ENCODE results near the gene PLEKHM3. TPM values are rescaled to one million over a fixed set of nuclear protein-coding genes. Genes with fewer than 3 reads are reported as not detected.
"Not testable (repeated sequence)": the region's sequence is repeated elsewhere in the genome, so short reads cannot be mapped to it uniquely, and the experiment has no call there.

PLEKHM3 gene
- total and polyA plus RNA-seq, 2 of the 4 experiments (the other 2 are of a cell fraction), result 2.4 to 11.3 TPM

GRCh38 chr2:208018124-208018712 is 7.1 kb downstream of the PLEKHM3 start:
- H3K9me3 ChIP-seq (ENCODE audit: control insufficient read depth, insufficient read depth, low read length); H2BK15ac ChIP-seq (ENCODE audit: low read depth, low read length); H2AK5ac ChIP-seq (ENCODE audit: low read depth, low read length); H4K20me1 ChIP-seq (ENCODE audit: insufficient read depth, low read length); H3K79me1 ChIP-seq (ENCODE audit: low read depth in 1 of 2, low read length in 2 of 2); H4K91ac ChIP-seq (ENCODE audit: insufficient read depth, low read depth, low read length); H2BK120ac ChIP-seq (ENCODE audit: low read depth, low read length); H3K4me2 ChIP-seq (ENCODE audit: low read depth, low read length); intact Hi-C loops (cut with micrococcal nuclease); H3K36me3 ChIP-seq (ENCODE audit: control insufficient read depth, insufficient read depth, low read length); H3K9ac ChIP-seq (ENCODE audit: low read depth, low read length); dilution Hi-C loops (cut with HindIII; ENCODE audit: low sequenced_read_pairs, unreplicated experiment); DNase-seq; H3K56ac ChIP-seq (ENCODE audit: extremely low read depth, insufficient read depth, low read length); ATAC-seq (ENCODE audit: low read depth); BruUV-seq (replicated peaks); H3K9me1 ChIP-seq (ENCODE audit: insufficient read depth, low read length); H3K14ac ChIP-seq (replicated peaks; ENCODE audit: low read depth, low read length); H4K5ac ChIP-seq (ENCODE audit: low read depth, low read length); H3K4me1 ChIP-seq (ENCODE audit: control insufficient read depth, insufficient read depth, low read length); H2BK5ac ChIP-seq (ENCODE audit: low read depth, low read length, poor library complexity, severe bottlenecking); H2BK20ac ChIP-seq (ENCODE audit: low read depth, low read length); H3K4ac ChIP-seq (ENCODE audit: low read depth, low read length); H3K27me3 ChIP-seq (ENCODE audit: control insufficient read depth, insufficient read depth, low read length); H3K23ac ChIP-seq (ENCODE audit: low read depth, low read length); H3K18ac ChIP-seq (ENCODE audit: low read depth, low read length); H2AK9ac ChIP-seq (replicated peaks; ENCODE audit: low read depth, low read length, poor library complexity); H3K4me3 ChIP-seq (ENCODE audit: insufficient read depth, low read depth, low read length); in situ Hi-C loops (cut with MboI; ENCODE audit: low sequenced_read_pairs); H4K8ac ChIP-seq (ENCODE audit: low read depth in 2 of 2, low read length in 2 of 2); H2AFZ ChIP-seq (replicated peaks; ENCODE audit: low read length, poor library complexity); H3K27ac ChIP-seq (ENCODE audit: insufficient read depth, low read length): not testable (repeated sequence)
- WGBS, 2 experiments (ENCODE audit: extremely low coverage in 2 of 2, insufficient read length in 1 of 2), result 100% methylated on average over 1 of the region's 5 CpGs; no CpG with 5 or more reads in 1 of the 2 experiments
- POLR2A ChIA-PET (ENCODE audit: unreplicated experiment), result interaction anchor here (0.6 kb wide), 1 partner anchor 212 kb away, joined by 10 read pairs; no protein-coding TSS in a partner anchor
- CTCF ChIA-PET, result interaction anchor here (0.6 kb wide), 1 partner anchor 1466 kb away, joined by 3 read pairs; no protein-coding TSS in a partner anchor

All from IMR-90 (cell line).